BE2C (cell line): Measurements from ENCODE around the gene PRKD2.

Experiments
- DNase-seq: peaks from one replicate; pipeline ENCODE4 v3.0.0-alpha.2; 2020
- H3K27me3 ChIP-seq: fragments of 250-450 bp; sonication (Bioruptor Pico); 2 replicates; pipeline ENCODE4 v1.5.1; 2020; ENCODE audit warnings: mild to moderate bottlenecking
- H3K36me3 ChIP-seq: fragments of 250-450 bp; sonication (Bioruptor Pico); 2 replicates; pipeline ENCODE4 v1.5.1; 2020; ENCODE audit warnings: mild to moderate bottlenecking
- H3K4me1 ChIP-seq: fragments of 250-450 bp; sonication (Bioruptor Pico); 2 replicates; pipeline ENCODE4 v1.5.1; 2020
- H3K4me3 ChIP-seq: 2 replicates; pipeline ENCODE4 v1.5.1; 2011; ENCODE audit warnings: low read depth, low read length
- H3K9me3 ChIP-seq: fragments of 250-450 bp; sonication (Bioruptor Pico); 2 replicates; pipeline ENCODE4 v1.5.1; 2020
- CTCF ChIP-seq: IDR thresholded peaks from 2 replicates; pipeline ENCODE4 v1.5.1; 2012; ENCODE audit warnings: mild to moderate bottlenecking, low read depth, low read length

PRKD2 gene

DNA sequence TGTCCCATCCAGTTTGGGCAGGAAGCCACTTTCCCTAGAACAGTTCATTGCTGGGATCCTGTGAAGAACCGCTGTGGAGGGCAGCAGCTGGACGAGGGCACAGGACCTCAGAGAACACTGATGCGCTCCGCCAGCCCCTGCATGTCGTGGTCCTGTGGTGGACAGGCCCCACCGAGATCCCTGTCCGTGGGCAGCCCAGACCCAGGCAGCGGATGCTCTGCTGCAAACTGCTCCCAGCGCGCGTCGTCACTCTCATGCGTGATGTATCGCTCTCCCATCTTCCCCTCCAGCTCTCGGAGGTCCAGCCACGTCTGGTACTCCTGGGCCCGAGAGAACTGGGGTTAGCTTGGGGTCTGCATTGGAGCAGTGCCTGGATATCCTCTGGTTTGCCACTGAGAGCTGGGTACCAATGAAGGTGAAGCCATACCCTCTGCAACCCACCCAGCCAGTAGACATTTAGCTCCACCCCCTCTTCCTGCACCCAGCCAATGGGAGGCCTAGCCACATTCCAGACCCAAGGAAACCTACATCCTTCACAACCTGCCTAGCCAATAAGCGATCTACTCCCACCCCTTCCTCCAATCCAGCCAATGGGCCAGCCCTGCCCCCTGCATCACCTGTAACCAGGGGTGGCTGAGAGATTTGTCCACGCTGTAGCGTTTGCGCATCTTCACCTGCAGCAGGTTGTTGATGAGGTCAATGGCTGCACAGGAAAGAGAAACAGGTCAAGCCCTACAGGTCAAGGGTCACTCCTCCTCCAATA, 42.3 kb downstream of the PRKD2 start:
- Histone ChIP-seq H3K4me1 (no peaks in the 10 kb centered on the region), H3K9me3 (no peaks in the 10 kb centered on the region)
- peak; percentile 69 for DNase-seq

DNA sequence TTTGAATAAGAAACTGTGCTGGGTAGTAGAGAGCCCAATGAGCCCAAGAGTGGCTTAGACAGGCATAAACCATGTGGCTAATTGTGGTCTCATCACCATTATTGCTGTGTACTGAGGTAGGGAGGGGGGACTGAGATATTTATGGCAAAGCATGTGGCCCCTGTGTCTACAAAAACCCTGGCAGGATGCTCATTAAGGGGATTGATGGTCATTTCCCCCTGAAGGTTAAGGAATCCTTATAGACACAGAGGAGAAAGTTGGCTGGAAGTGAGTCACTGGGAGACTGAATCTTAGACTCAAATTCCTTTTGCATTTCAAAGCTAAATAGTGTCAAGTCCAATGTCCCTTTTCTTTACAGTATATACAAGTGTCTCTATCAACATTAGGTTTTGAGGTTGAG, 46.1 kb downstream of the PRKD2 start:
- no peaks in the 10 kb centered on the region for H3K4me1 ChIP-seq
- no peak for DNase-seq
- TF ChIP-seq CTCF = no peak

More for the DNA sequence above, 42.3 kb downstream of the PRKD2 start:
- TF ChIP-seq CTCF = no peak
- Histone ChIP-seq H3K4me3 (no peak overlapping the region), H3K36me3 (peaks cover 15% of the 10 kb centered on the region), H3K27me3 (no peaks in the 10 kb centered on the region)

GRCh38 chr19:46668662-46669061, 48.3 kb downstream of the PRKD2 start:
- no peaks in the 10 kb centered on the region for H3K9me3 ChIP-seq
- no peak for DNase-seq
- H3K4me3 ChIP-seq = no peak overlapping the region
- no peaks in the 10 kb centered on the region for H3K27me3 ChIP-seq
- no peaks in the 10 kb centered on the region for H3K36me3 ChIP-seq
- no peaks in the 10 kb centered on the region for H3K4me1 ChIP-seq
- no peak for TF ChIP-seq CTCF

More for the DNA sequence above, 46.1 kb downstream of the PRKD2 start:
- Histone ChIP-seq H3K9me3 (no peaks in the 10 kb centered on the region), H3K4me3 (no peak overlapping the region), H3K27me3 (no peaks in the 10 kb centered on the region), H3K36me3 (peaks cover 4% of the 10 kb centered on the region; the same call in 1 of the 2 replicates)

- no peak overlapping the region for H3K4me3 ChIP-seq
- peaks cover 3% of the 10 kb centered on the region; the same call in 1 of the 2 replicates for H3K4me1 ChIP-seq
- no peaks in the 10 kb centered on the region for H3K9me3 ChIP-seq
- H3K27me3 ChIP-seq = no peaks in the 10 kb centered on the region
- no peaks in the 10 kb centered on the region for H3K36me3 ChIP-seq
- DNase-seq = no peak
- TF ChIP-seq CTCF = no peak
These were observed 51.8 kb downstream of the PRKD2 start for GRCh38 chr19:46665072-46665471.

- Histone ChIP-seq H3K9me3 (no peaks in the 10 kb centered on the region), H3K4me1 (peaks cover 3% of the 10 kb centered on the region; the same call in 1 of the 2 replicates), H3K36me3 (no peaks in the 10 kb centered on the region), H3K4me3 (peak overlapping the region; percentile 29), H3K27me3 (no peaks in the 10 kb centered on the region)
- peak; percentile 89 for DNase-seq
- peak; percentile 97 for TF ChIP-seq CTCF
These were observed 55.0 kb downstream of the PRKD2 start for GRCh38 chr19:46661735-46662592.
